HepG2 (cell line): Measurements from ENCODE around the gene PYCARD. TPM values are rescaled to one million over a fixed set of nuclear protein-coding genes. Genes with fewer than 3 reads are reported as not detected.

Source experiments
- ATAC-seq: fragments of 200-7000 bp; cut with Tn5 transposase; 3 replicates; pipeline ENCODE4 v1.9.1; 2020; ENCODE audit warnings: mild to moderate bottlenecking, moderate library complexity
- BruUV-seq: library from RNA; stranded (reverse); fragments of 400-500 nt; replicated peaks from 2 replicates; lab custom pipeline; 2021; lab: Mats Ljungman, UMichigan
- CTCF ChIA-PET: fragments of 300-600 bp; formaldehyde crosslinking; extraction: SDS; loops from one replicate; lab custom pipeline; 2021; ENCODE audit warnings: low total read pairs, inconsistent platforms, low intra/inter-chr PET ratio; lab: Yijun Ruan, JAX
- POLR2A ChIA-PET: fragments of 350-600 bp; sonication (Branson Sonifier 250); formaldehyde crosslinking; loops from one replicate; lab custom pipeline; 2020; ENCODE audit warnings: antibody characterized with exemption, inconsistent platforms; lab: Yijun Ruan, JAX
- DNase-seq: peaks from one replicate; pipeline ENCODE4 v3.0.0-alpha.2; 2015; ENCODE audit warnings: low spot score
- FAIRE-seq: peaks from 3 replicates; lab custom pipeline; 2011; peaks lifted over from hg19 to GRCh38; lab: Jason Lieb, UNC
- H2AFZ ChIP-seq: one replicate; pipeline ENCODE4 v1.6.1; 2011; ENCODE audit warnings: low read length, inconsistent platforms
- H3K27ac ChIP-seq: fragments of 300-600 bp; 3 replicates; pipeline ENCODE4 v1.8.0; 2011; ENCODE audit warnings: mixed run types, mild to moderate bottlenecking, mixed read lengths, low read length, inconsistent platforms; ENCODE audit not compliant: insufficient read depth; ENCODE audit errors: extremely low read length
- H3K27me3 ChIP-seq, 2 experiments: fragments of 200-600 bp in 1 of 2; 2 replicates in 1 of 2; 3 replicates in 1 of 2; pipeline versions ENCODE4 v1.6.0 to v1.8.0; 2011; ENCODE audit warnings: low read length in 2 of 2, mild to moderate bottlenecking in 2 of 2, moderate library complexity in 2 of 2, inconsistent platforms in 1 of 2; ENCODE audit not compliant: insufficient read depth in 2 of 2, control insufficient read depth in 1 of 2
- H3K36me3 ChIP-seq, 2 experiments: fragments of 200-600 bp in 1 of 2; replicated peaks in 1 of 2; 2 replicates in 1 of 2; 3 replicates in 1 of 2; pipeline versions ENCODE4 v1.5.1 to v1.8.0; 2011; ENCODE audit warnings: low read length in 2 of 2, inconsistent platforms in 1 of 2; ENCODE audit not compliant: insufficient read depth in 2 of 2, control insufficient read depth in 1 of 2
- H3K4me1 ChIP-seq: 2 replicates; pipeline ENCODE4 v1.5.1; 2012; ENCODE audit warnings: low read length, inconsistent platforms; ENCODE audit not compliant: insufficient read depth
- H3K4me2 ChIP-seq: 2 replicates; pipeline ENCODE4 v1.6.0; 2011; ENCODE audit warnings: low read depth, low read length, inconsistent platforms
- H3K4me3 ChIP-seq, 3 experiments: fragments of 200-600 bp in 1 of 3; sonication (generic), shearing (Covaris generic) in 1 of 3; replicated peaks in 1 of 3; 2 replicates each; pipeline ENCODE4 v1.5.1; 2011 to 2016; ENCODE audit warnings: low read length in 3 of 3, inconsistent platforms in 2 of 3, low read depth in 2 of 3, mild to moderate bottlenecking in 2 of 3, control low read depth in 1 of 3, mixed read lengths in 1 of 3; ENCODE audit not compliant: insufficient read depth in 1 of 3
- H3K79me2 ChIP-seq: one replicate; pipeline ENCODE4 v1.6.1; 2011; ENCODE audit warnings: low read length, inconsistent platforms; ENCODE audit not compliant: insufficient read depth
- H3K9ac ChIP-seq: 2 replicates; pipeline ENCODE4 v1.6.0; 2011; ENCODE audit warnings: mild to moderate bottlenecking, low read depth, low read length, inconsistent platforms; ENCODE audit not compliant: insufficient read depth
- H3K9me3 ChIP-seq: 2 replicates; pipeline ENCODE4 v1.5.1; 2012; ENCODE audit warnings: mild to moderate bottlenecking, low read length
- H4K20me1 ChIP-seq: 2 replicates; pipeline ENCODE4 v1.6.0; 2011; ENCODE audit warnings: inconsistent platforms, mild to moderate bottlenecking, low read length, moderate library complexity; ENCODE audit not compliant: insufficient read depth
- AGO2 ChIP-seq: fragments of 200-400 bp; formaldehyde crosslinking; optimal IDR thresholded peaks from 2 replicates; pipeline ENCODE3; 2017; ENCODE audit warnings: mild to moderate bottlenecking, low read depth, low read length, moderate library complexity
- POLR2A ChIP-seq, 2 experiments: IDR thresholded peaks; 2 replicates each; pipeline ENCODE4 v1.6.1; 2011; ENCODE audit warnings: low read depth in 2 of 2, low read length in 2 of 2, mild to moderate bottlenecking in 1 of 2, moderate library complexity in 1 of 2; ENCODE audit not compliant: insufficient read depth in 1 of 2
- WGBS: methylation state at CpG from one replicate; pipeline ENCODE4 v1.1.6; 2017; ENCODE audit warnings: low lambda C conversion rate; 5-methylcytosine and 5-hydroxymethylcytosine counted together
- in situ Hi-C: cut with HindIII; loops from 2 replicates; pipeline ENCODE4 v1.10.0; 2017; ENCODE audit warnings: low pct_unique_long_range_greater_than_20kb; ENCODE audit not compliant: extremely low pct_ligation_motif_present
- intact Hi-C: fragments of 100-400 bp; cut with micrococcal nuclease; formaldehyde crosslinking; loops from one replicate; pipeline ENCODE4 v1.10.0; 2022; ENCODE audit not compliant: unreplicated experiment
- polyA plus RNA-seq, 8 experiments: library from polyadenylated mRNA; depleted of rRNA in 3 of 8; stranded (reverse) in 7 of 8; unstranded in 1 of 8; fragments of >200 nt; fragmentation: Illumina TruSeq in 4 of 8; extraction: Trizol in 4 of 8; gene quantifications; 2 replicates each; pipeline versions ENCODE4 v1.2.1 to v1.2.3, GENCODE V29; 2011 to 2016; ENCODE audit warnings: low read depth in 4 of 8, missing spikeins in 1 of 8, mixed read lengths in 1 of 8; ENCODE audit not compliant: insufficient read depth in 1 of 8
- total RNA-seq, 5 experiments: library from RNA; depleted of rRNA; stranded (reverse); fragments of >200 nt; fragmentation: Illumina TruSeq; extraction: Trizol; gene quantifications; 2 replicates each; pipeline ENCODE4 v1.2.3, GENCODE V29; 2016; ENCODE audit warnings: low read depth in 1 of 5
- TF ChIP-seq, protein P1 (sequence below): sonication (generic); formaldehyde crosslinking; IDR thresholded peaks from 2 replicates; pipeline ENCODE4 v1.5.1; 2020; ENCODE audit warnings: mild to moderate bottlenecking, missing genetic modification reagents, borderline replicate concordance
- TF ChIP-seq, protein P2 (sequence below): sonication (generic); formaldehyde crosslinking; IDR thresholded peaks from 2 replicates; pipeline ENCODE4 v1.5.0; 2020; ENCODE audit warnings: missing genetic modification reagents, mild to moderate bottlenecking, borderline replicate concordance

Gene PYCARD
- total and polyA plus RNA-seq, 2 of the 13 experiments (the other 11 are each of a cell fraction or from before 2014, with no cell fraction given): 4.8 to 9.2 TPM

GRCh38 chr16:31190061-31190460 is 12.5 kb downstream of the PYCARD start:
- FAIRE-seq (no peak), DNase-seq (no peak), ATAC-seq (no peak; the same call in 1 of the 3 replicates)
- Histone ChIP-seq H3K4me3 (no peak overlapping the region), H3K9ac (no peak overlapping the region), H3K27ac (peak overlapping the region; percentile 3), H3K4me2 (no peak overlapping the region), H3K27me3 (no peaks in the 10 kb centered on the region), H3K9me3 (no peaks in the 10 kb centered on the region), H3K4me1 (peaks cover 17% of the 10 kb centered on the region), H3K79me2 (peaks cover 16% of the 10 kb centered on the region), H3K36me3 (peaks cover 58 to 99% of the 10 kb centered on the region in 2 experiments), H2AFZ (no peak overlapping the region), H4K20me1 (peaks cover 65% of the 10 kb centered on the region)
- TF ChIP-seq POLR2A (IDR thresholded peaks at IDR 0.05; ENCODE audit: insufficient read depth in 1 of 2, low read depth in 2 of 2, low read length in 2 of 2) (peak in 1 of 2 experiments; percentile 31; a peak in 2 of 4 replicates), AGO2 (peak; percentile 55)
- TF ChIP-seq, protein P1, sequence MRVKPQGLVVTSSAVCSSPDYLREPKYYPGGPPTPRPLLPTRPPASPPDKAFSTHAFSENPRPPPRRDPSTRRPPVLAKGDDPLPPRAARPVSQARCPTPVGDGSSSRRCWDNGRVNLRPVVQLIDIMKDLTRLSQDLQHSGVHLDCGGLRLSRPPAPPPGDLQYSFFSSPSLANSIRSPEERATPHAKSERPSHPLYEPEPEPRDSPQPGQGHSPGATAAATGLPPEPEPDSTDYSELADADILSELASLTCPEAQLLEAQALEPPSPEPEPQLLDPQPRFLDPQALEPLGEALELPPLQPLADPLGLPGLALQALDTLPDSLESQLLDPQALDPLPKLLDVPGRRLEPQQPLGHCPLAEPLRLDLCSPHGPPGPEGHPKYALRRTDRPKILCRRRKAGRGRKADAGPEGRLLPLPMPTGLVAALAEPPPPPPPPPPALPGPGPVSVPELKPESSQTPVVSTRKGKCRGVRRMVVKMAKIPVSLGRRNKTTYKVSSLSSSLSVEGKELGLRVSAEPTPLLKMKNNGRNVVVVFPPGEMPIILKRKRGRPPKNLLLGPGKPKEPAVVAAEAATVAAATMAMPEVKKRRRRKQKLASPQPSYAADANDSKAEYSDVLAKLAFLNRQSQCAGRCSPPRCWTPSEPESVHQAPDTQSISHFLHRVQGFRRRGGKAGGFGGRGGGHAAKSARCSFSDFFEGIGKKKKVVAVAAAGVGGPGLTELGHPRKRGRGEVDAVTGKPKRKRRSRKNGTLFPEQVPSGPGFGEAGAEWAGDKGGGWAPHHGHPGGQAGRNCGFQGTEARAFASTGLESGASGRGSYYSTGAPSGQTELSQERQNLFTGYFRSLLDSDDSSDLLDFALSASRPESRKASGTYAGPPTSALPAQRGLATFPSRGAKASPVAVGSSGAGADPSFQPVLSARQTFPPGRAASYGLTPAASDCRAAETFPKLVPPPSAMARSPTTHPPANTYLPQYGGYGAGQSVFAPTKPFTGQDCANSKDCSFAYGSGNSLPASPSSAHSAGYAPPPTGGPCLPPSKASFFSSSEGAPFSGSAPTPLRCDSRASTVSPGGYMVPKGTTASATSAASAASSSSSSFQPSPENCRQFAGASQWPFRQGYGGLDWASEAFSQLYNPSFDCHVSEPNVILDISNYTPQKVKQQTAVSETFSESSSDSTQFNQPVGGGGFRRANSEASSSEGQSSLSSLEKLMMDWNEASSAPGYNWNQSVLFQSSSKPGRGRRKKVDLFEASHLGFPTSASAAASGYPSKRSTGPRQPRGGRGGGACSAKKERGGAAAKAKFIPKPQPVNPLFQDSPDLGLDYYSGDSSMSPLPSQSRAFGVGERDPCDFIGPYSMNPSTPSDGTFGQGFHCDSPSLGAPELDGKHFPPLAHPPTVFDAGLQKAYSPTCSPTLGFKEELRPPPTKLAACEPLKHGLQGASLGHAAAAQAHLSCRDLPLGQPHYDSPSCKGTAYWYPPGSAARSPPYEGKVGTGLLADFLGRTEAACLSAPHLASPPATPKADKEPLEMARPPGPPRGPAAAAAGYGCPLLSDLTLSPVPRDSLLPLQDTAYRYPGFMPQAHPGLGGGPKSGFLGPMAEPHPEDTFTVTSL (CRISPR knock-in tag): no peak
- TF ChIP-seq, protein P2, sequence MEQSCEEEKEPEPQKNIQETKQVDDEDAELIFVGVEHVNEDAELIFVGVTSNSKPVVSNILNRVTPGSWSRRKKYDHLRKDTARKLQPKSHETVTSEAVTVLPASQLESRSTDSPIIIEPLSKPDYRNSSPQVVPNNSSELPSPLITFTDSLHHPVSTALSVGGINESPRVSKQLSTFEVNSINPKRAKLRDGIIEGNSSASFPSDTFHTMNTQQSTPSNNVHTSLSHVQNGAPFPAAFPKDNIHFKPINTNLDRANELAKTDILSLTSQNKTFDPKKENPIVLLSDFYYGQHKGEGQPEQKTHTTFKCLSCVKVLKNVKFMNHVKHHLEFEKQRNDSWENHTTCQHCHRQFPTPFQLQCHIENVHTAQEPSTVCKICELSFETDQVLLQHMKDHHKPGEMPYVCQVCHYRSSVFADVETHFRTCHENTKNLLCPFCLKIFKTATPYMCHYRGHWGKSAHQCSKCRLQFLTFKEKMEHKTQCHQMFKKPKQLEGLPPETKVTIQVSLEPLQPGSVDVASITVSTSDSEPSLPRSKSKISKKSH (CRISPR knock-in tag): 0 out of 2 replicates have a peak, but pooled peaks have one; percentile 18
- BruUV-seq: no TSS peak
- ChIA-PET POLR2A (interaction anchor here (0.8 to 2.6 kb wide), 3 partner anchors 9 to 10 kb away, joined by 3 to 13 read pairs (median 5); partner anchors contain the start of gene FUS), CTCF (no interaction called here)
- intact Hi-C loops (no loop called here), in situ Hi-C loops (no loop called here)
- WGBS: 98% methylated on average over 12 of the region's 12 CpGs
